ENCODE results near the gene KAZN.

Gene KAZN

GRCh38 chr1:14667651-14667984 lies 69.1 kb downstream of the KAZN start:
- in situ Hi-C loops (cut with MboI; ENCODE audit: low sequenced_read_pairs) = no loop called here

GRCh38 chr1:14668538-14668937 lies 70.1 kb downstream of the KAZN start:
- in situ Hi-C loops (cut with MboI; ENCODE audit: low sequenced_read_pairs) = no loop called here

- in situ Hi-C loops (cut with MboI; ENCODE audit: low sequenced_read_pairs) = no loop called here
These were observed 73.5 kb downstream of the KAZN start for GRCh38 chr1:14672005-14672404.

GRCh38 chr1:14674030-14674429 lies 75.5 kb downstream of the KAZN start:
- in situ Hi-C loops (cut with MboI; ENCODE audit: low sequenced_read_pairs) = no loop called here

GRCh38 chr1:14676400-14676799 lies 77.9 kb downstream of the KAZN start:
- in situ Hi-C loops (cut with MboI; ENCODE audit: low sequenced_read_pairs) = no loop called here

GRCh38 chr1:14677292-14677971 lies 78.9 kb downstream of the KAZN start:
- in situ Hi-C loops (cut with MboI; ENCODE audit: low sequenced_read_pairs) = no loop called here

GRCh38 chr1:14678011-14678638 lies 79.6 kb downstream of the KAZN start:
- in situ Hi-C loops (cut with MboI; ENCODE audit: low sequenced_read_pairs) = no loop called here

- in situ Hi-C loops (cut with MboI; ENCODE audit: low sequenced_read_pairs) = no loop called here
These were observed 80.7 kb downstream of the KAZN start for GRCh38 chr1:14679027-14679688.

GRCh38 chr1:14681182-14681581 lies 82.7 kb downstream of the KAZN start:
- in situ Hi-C loops (cut with MboI; ENCODE audit: low sequenced_read_pairs) = no loop called here

- in situ Hi-C loops (cut with MboI; ENCODE audit: low sequenced_read_pairs) = no loop called here
These were observed 84.6 kb downstream of the KAZN start for GRCh38 chr1:14682941-14683621.

GRCh38 chr1:14685078-14685477 lies 86.6 kb downstream of the KAZN start:
- in situ Hi-C loops (cut with MboI; ENCODE audit: low sequenced_read_pairs) = no loop called here

- in situ Hi-C loops (cut with MboI; ENCODE audit: low sequenced_read_pairs) = no loop called here
These were observed 88.2 kb downstream of the KAZN start for GRCh38 chr1:14686701-14687100.

GRCh38 chr1:14687147-14687546 lies 88.7 kb downstream of the KAZN start:
- in situ Hi-C loops (cut with MboI; ENCODE audit: low sequenced_read_pairs) = no loop called here

- in situ Hi-C loops (cut with MboI; ENCODE audit: low sequenced_read_pairs) = no loop called here
These were observed 91.6 kb downstream of the KAZN start for GRCh38 chr1:14689996-14690615.

GRCh38 chr1:14693949-14694348 lies 95.5 kb downstream of the KAZN start:
- in situ Hi-C loops (cut with MboI; ENCODE audit: low sequenced_read_pairs) = no loop called here

- in situ Hi-C loops (cut with MboI; ENCODE audit: low sequenced_read_pairs) = no loop called here
These were observed 96.1 kb downstream of the KAZN start for GRCh38 chr1:14694589-14694988.

GRCh38 chr1:14696761-14697160 lies 98.3 kb downstream of the KAZN start:
- in situ Hi-C loops (cut with MboI; ENCODE audit: low sequenced_read_pairs) = no loop called here

- in situ Hi-C loops (cut with MboI; ENCODE audit: low sequenced_read_pairs) = no loop called here
These were observed 98.9 kb downstream of the KAZN start for GRCh38 chr1:14697353-14697752.

GRCh38 chr1:14698314-14698713 lies 99.8 kb downstream of the KAZN start:
- in situ Hi-C loops (cut with MboI; ENCODE audit: low sequenced_read_pairs) = no loop called here

- in situ Hi-C loops (cut with MboI; ENCODE audit: low sequenced_read_pairs) = no loop called here
These were observed 101.1 kb downstream of the KAZN start for GRCh38 chr1:14699620-14700019.

GRCh38 chr1:14704846-14705245 lies 106.4 kb downstream of the KAZN start:
- in situ Hi-C loops (cut with MboI; ENCODE audit: low sequenced_read_pairs) = no loop called here

Measured in HL-60/S4 (cell line).